Glomerular endothelial cell (primary cell): Measurements from ENCODE around the gene PHACTR4. TPM values are rescaled to one million over a fixed set of nuclear protein-coding genes. Genes with fewer than 3 reads are reported as not detected.
"Not testable (repeated sequence)": the region's sequence is repeated elsewhere in the genome, so short reads cannot be mapped to it uniquely, and the experiment has no call there.

Experiments
- DNase-seq: peaks from one replicate; pipeline ENCODE4 v3.0.0-alpha.2; 2011; ENCODE audit warnings: low read depth, low spot score; ENCODE audit errors: extremely low read depth
- total RNA-seq: library from RNA; depleted of rRNA; stranded (reverse); fragments of >200 nt; gene quantifications from 2 replicates; pipeline ENCODE4 v1.2.3, GENCODE V29; 2015

The PHACTR4 gene
- total RNA-seq, 1 donor from 2014 or later: 25.9 TPM

DNA sequence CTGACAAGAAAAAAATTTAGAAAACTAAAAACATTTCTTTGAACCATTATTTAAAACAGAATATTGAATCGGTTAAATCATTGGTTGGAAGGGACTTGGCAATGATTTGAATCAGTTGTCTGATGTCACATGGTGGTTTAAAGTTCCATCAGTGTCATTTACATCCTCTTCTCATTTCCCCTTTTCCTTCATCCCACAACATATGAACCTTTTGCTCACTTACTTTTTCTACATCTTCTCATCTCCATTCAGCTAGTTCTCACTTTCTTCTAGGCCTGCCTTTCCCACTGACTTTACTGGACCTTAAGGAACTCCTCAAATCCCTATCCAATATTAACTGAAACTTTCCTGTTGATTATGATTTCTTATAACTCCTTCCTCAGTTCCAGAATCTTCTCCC, 58.5 kb downstream of the PHACTR4 start:
- no peak for DNase-seq

DNA sequence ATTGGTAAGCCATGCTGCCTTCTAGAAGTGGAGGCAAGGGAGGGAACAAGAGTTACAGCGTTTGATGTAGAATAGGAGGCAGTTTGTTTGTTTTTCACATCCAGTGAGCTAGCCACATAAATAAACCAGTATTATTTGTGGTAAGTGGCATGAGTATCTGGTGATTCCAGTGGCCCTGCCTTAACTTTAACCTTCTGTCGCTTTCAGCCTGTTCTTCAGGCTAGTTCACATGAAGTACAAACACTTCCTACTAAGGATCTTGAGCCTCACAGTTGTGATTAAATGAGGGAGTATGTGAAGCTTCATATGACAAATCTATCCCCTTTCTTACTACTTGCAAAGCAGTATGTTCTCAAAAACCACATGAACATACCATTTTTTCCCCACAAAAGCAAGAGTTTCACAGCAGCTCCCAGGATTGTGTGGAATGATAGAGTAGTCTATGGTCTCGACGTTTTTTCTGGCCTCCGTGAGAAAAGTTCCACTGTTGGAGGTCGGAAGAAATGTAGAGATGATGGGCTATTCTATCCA, 59.5 kb downstream of the PHACTR4 start:
- no peak for DNase-seq

DNA sequence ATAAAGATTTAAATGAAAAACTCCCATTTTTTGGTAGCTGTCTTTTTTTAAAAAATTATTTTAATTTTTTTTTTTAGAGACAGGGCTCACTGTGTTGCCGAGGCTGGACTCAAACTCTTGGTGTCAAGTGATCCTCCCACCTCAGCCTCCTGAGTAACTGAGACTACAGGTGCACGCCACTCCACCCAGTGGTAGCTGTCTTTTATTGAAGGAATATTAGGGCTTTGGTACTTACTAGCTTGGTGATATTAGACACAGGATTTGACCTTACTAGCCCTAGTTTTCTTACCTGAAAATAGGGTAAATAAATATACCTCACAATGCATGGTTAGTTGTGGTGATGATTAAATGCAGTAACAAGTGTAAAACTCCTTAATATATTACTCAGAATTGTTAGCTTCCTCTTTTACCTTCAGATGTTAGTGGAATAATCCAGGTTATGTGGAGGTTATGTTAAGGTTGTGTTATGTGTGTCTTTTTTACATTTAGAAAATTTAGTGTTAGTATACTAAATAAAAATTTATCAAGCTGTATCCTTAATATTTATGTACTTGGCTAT, 66.8 kb downstream of the PHACTR4 start:
- DNase-seq: no peak

DNA sequence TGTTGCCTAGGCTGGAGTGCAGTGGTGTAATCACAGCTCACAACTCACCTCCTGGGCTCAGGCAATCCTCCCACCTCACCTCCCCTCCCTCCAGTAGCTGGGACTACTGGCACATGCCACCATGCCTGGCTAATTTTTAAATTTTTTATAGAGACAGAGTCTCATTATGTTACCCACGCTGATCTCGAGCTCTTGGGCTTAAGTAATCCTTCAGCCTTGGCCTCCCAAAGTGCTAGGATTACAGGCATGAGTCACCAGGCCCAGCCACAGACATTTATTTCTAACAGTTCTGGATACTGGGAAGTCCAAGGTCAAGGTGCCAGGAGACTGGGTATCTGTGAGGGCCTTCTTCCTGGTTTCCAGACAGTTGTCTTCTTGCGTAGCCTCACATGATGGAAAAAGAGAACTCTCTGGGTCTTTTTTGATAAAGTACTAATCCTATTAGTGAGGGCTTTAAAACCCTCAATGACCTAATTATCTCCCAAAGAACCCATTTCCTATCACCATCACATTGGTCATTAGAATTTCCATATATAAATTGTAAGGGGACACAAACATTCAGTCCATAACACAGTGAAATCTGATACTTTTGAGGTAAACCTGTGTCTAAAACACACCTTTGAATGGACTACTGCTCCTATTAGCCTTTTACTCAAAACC, 67.9 kb downstream of the PHACTR4 start:
- no peak for DNase-seq

- DNase-seq: peak; percentile 88
These were observed 68.6 kb downstream of the PHACTR4 start for GRCh38 chr1:28437924-28438699.

- no peak for DNase-seq
These were observed 69.8 kb downstream of the PHACTR4 start for GRCh38 chr1:28439320-28439719.

- DNase-seq: no peak
These were observed 72.1 kb downstream of the PHACTR4 start for GRCh38 chr1:28441674-28442073.

DNA sequence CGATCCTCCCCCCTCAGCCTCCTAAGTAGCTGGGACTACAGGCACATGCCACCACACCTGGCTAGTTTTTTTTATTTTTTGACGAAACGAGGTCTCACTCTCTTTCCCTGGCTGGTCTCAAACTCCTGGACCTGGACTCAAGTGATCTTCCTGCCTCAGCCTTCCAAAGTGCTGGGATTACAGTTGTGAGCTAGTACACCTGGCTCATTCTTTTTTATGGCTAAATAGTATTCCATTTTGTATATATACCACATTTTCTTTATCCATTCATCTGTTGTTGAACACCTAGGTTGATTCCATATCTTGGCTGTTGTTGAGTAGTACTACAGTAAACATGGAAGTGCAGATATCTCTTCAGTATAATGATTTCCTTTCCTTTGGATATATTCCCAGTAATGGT, 74.0 kb downstream of the PHACTR4 start:
- no peak for DNase-seq

- no peak for DNase-seq
These were observed 78.1 kb downstream of the PHACTR4 start for GRCh38 chr1:28447679-28448078.

DNA sequence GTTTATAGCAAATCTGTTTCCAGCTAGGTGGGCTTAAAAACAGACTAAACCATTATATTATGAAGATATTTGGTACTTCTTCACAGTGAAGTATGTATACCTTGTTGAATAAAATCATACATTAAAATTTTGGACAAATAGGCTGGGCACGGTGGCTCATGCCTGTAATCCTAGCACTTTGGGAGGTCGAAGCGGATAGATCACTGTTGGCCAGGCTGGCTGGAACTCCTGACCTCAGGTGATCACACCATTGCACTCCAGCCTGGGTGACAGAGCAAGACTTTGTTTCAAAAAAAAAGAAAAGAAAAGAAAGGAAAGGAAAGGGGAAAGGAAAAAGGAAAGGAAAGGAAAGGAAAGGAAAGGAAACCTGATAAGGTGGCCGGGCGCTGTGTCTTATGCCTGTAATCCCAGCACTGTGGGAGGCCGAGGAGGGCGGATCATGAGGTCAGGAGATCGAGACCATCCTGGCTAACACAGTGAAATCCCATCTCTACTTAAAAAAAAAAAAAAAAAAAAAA, 78.6 kb downstream of the PHACTR4 start:
- not testable (repeated sequence) for DNase-seq

DNA sequence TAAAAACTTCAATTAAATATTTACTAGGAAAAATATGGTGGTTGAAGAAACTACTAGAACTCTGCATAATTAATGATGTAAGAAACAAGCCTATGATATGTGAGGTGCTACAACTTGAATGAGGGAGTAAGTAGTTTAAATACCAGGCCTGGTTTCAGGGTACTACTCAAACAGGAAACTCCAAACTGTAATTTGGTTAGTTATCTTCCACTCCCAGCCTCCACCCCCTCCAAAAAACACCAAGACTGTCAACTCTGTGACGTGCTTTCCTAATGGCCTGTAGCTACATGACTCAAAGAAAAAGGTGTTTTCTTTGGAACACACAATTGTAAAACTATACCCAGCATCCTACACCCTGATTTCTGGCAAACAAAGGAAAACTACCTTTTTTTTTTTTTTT, 80.4 kb downstream of the PHACTR4 start:
- no peak for DNase-seq

DNA sequence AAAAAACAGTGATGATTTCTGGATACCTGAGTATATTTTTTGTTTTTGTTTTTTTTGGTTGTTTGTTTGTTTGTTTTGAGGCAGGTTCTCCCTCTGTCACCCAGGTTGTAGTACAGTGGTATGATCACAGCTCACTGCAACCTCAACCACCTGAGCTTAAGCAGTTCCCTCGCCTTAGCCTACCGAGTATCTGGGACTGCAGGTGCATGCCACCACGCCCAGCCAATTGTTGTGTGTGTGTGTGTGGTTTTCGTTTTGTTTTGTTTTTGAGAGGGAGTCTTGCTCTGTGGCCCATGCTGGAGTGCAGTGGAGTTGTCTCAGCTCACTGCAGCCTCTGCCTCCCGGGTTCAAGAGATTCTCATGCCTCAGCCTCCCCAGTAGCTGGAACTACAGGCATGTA, 81.0 kb downstream of the PHACTR4 start:
- no peak for DNase-seq

DNA sequence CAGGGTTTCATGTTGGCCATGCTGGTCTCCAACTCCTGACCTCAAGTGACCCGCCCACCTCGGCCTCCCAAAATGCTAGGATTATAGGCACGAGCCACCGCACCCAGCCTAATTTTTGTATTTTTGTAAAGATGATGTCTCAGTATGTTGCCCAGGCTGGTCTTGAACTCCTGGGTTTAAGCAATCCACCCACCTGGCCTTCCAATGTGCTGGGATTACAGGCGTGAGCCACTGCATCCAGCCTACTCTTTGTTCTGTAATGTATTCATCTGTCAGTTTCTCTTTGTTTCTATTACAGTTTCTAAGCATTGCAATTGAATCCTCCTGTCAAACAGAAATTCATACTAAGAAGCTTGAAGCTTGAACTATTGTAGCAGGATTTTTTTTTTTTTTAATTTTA, 81.5 kb downstream of the PHACTR4 start:
- DNase-seq: no peak

DNA sequence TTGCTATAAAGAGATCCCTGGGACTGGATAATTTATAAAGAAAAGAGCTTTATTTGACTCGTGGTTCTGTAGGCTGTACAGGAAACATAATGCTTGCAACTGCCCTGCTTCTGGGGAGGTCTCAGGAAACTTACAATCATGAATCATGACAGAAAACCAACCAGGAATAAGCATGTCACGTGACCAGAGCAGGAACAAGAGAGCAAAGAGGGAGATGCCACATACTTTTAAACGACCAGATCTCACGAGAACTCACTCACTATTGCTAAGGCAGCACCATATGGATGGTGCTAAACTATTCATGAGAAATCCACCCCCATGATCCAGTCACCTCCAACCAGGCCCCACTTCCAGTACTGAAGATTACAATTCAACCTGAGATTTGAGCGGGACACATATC, 86.5 kb downstream of the PHACTR4 start:
- DNase-seq: peak; percentile 80

- DNase-seq: no peak
These were observed 88.1 kb downstream of the PHACTR4 start for GRCh38 chr1:28457678-28458077.

GRCh38 chr1:28458237-28459228, 89.0 kb downstream of the PHACTR4 start:
- no peak for DNase-seq

- no peak for DNase-seq
These were observed 96.8 kb downstream of the PHACTR4 start for GRCh38 chr1:28466226-28466778.

DNA sequence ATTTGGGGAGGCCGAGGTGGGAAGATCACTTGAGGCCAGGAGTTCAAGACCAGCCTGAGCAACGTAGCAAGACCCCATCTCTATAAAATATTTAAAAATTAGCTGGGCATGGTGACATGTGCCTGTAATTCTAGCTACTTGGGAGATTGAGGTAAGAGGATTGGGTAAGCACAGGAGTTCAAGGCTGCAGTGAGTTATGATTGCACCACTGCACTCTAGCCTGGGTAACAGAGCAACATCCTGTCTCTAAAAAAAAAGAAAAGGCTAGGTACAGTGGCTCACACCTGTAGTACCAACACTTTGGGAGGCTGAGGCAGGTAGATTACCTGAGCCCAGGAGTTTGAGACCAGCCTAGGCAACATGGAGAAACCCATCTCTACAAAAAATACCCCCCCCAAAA, 100.6 kb downstream of the PHACTR4 start:
- DNase-seq: no peak

DNA sequence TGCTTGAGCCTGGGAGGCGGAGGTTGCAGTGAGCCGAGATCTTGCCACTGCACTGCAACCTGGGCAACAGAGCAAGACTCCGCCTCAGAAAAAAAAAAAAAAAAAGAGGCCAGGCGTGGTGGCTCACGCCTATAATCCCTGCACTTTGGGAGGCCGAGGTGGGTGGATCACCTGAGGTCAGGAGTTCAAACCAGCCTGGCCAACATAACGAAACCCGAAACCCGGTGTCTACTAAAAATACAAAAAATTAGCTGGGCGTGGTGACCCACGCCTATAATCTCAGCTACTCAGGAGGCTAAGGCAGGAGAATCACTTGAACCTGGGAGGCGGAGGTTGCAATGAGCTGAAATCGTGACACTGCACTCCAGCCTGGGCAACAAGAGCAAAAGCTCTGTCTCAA, 110.0 kb downstream of the PHACTR4 start:
- not testable (repeated sequence) for DNase-seq

DNA sequence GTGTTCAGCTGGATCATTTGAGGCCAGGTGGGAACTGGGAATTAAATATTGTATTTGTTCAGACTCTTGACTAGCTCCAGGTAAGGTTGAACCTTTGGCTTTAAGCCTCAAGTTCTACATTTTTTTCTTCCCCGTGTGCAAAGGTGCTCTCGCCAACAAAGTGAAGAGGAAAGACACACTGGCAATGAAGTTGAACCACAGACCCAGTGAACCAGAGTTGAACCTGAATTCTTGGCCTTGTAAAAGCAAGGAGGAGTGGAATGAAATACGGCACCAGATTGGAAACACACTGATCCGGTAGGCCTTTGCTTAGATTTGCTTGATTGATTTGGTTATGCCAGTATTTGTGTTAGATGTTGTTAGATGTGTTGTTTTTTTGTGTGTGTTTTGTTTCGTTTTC, 110.8 kb downstream of the PHACTR4 start:
- DNase-seq: no peak
